Anterior cingulate cortex (tissue), 58 donors: Measurements from ENCODE around the gene SOHLH2.

ENCODE experiments used
- DNase-seq, 58 donors: peaks; one replicate each; lab custom pipeline; 2025; lab: John Stamatoyannopoulos, UW

SOHLH2 gene

GRCh38 chr13:36214163-36214921 lies at the start of gene SOHLH2:
TSS of gene SOHLH2 (minus strand) at chr13:36214556. CDS start at chr13:36214526, 30 bp downstream.
- DNase-seq, result no peak

- DNase-seq, result no peak
Measured at GRCh38 chr13:36261976-36262375, 47.6 kb upstream of the SOHLH2 start.

DNA sequence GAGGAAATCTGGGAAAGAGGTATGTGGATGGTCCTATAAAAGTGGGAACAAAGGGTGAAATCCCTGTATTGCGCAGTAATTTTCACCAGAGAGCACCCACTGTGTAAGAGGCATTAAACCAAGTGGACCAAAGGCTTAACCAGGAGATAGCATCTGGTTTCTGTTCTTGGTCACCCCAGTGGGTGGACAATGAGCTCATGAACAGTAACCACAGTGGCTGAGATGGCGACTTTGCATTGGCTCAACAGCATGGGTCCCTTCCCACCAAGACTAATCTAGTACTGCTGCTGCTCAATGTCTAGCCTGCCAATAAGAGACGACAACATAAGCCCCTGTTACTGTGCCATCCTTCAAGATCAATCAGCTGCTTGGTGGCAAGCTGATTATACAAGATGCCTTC lies 46.7 kb upstream of the SOHLH2 start:
- DNase-seq, result no peak

- DNase-seq, result no peak
Measured at GRCh38 chr13:36259361-36260137, 45.2 kb upstream of the SOHLH2 start.

- no peak for DNase-seq
Measured at GRCh38 chr13:36258831-36259230, 44.5 kb upstream of the SOHLH2 start.

DNA sequence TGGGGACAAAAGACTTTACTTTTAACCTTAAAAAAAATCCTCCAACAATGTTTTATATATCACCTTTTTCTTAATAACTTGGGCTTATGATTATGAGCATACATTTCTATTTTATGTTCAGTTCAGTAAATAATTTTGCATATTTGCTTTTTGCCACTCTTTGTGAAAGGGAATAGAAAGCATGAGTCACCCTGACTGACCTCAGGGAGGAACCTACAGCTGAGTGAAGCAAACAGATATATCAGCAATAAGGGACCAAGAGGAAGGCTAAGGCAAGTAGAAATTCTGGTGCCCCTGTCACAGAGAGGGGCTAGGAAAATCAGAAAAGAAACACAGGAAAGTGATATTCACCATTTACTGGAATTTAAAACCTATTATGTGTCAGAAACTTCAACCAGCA lies 37.2 kb upstream of the SOHLH2 start:
- DNase-seq, result no peak

- DNase-seq, result no peak
Measured at GRCh38 chr13:36251017-36251416, 36.7 kb upstream of the SOHLH2 start.

DNA sequence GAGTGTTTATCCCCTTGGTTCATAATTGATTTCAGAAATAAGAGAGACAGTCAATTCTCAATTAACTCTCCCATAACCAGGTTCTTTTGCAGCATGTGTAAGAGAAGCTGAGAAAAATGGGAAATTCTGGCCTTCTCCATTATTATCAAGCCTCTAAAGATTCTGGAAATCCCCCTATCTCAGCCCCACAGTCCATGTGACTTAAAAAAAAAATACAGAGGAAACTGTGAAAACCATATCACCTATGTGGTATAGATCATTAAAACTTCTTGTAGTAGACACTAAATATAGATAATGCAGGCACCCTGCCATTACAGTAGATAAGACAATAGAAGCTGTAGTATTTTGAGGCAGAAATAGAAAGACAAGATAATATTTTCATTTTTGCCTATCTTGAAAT lies 34.3 kb upstream of the SOHLH2 start:
- DNase-seq, result no peak

GRCh38 chr13:36244990-36245389 lies 30.6 kb upstream of the SOHLH2 start:
- no peak for DNase-seq

DNA sequence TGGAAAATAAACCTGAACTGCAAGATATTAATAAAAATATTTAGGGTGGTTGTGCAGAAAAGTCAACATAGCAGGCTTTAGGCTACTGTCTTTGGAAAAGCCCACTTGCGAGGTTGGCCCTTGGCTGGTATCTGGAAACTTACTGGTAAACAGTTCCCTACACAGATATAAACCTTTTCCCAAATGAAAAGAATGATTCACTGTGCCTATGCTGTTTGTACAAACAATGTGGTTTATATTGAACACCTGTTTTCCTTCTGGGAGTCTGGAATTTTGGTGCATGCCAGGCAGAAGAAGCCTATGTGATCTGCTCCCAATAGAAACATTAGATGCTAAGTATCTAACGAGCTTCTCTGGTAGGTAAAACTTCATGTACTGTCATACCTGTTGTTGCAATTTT lies 29.7 kb upstream of the SOHLH2 start:
- no peak for DNase-seq

DNA sequence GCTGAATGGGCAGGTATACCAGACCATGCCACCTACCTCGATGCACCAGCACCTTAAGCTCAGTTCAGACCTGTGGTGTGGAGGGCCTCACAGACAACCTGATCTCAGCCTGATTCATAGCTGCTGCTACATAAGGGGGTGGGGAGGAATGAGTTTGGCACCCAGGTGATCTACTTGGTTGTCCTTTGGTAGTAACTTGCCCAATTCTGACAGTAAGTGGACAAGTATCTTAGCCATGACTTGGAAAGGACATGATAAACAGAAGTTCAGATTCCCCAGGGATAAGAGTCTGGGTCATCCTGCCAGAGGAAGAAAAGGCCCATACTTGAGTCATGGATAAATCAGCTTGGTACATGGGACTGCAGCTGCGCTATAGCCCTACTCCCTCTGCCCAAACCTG lies 28.4 kb upstream of the SOHLH2 start:
- DNase-seq, result no peak

DNA sequence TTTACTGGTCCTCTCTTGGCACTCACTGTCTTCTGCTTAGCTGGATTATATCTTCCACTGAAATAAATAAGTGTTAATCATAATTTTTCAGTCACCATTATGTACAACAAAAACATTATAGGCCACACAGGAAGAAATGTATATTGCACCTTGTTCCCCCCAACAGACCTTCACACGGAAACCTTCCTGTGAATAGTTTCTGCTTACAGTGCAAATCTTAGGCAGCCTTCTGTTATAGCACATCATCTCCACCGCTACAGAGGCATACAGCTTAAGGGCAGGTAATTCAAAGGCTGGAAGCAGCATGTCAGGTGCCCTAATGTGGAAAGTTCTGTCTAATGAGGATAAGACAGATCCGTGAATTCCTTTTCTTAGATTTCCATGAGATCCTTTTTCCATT lies 16.9 kb upstream of the SOHLH2 start:
- DNase-seq, result no peak

GRCh38 chr13:36224730-36225129 lies 10.4 kb upstream of the SOHLH2 start:
- DNase-seq, result no peak

GRCh38 chr13:36219883-36220282 lies 5.5 kb upstream of the SOHLH2 start:
- DNase-seq, result no peak

GRCh38 chr13:36217456-36217855 lies 3.1 kb upstream of the SOHLH2 start:
- DNase-seq, result no peak

- DNase-seq, result no peak
Measured at GRCh38 chr13:36212789-36213188, 1.6 kb downstream of the SOHLH2 start.

DNA sequence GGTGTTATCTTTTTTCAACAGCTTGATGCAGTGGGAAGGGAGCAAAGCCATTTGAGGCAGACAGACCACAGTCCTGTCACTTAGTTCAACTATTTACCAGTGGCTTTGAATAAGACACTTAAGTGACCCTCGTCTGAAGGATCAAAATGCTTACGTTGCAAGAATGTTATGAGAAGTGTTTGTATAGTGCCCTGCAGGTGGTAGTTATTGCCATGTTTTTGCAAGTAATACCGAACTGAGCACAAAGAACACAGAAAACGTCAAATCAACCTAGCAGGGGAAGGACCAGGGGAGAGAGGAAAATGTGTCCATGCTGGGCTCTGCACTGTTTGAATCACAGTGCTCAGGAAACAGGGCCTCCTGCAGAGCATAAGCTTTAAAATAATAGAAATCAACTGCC lies 2.8 kb downstream of the SOHLH2 start:
- DNase-seq, result no peak

GRCh38 chr13:36210738-36211137 lies 3.6 kb downstream of the SOHLH2 start:
- DNase-seq, result no peak

- no peak for DNase-seq
Measured at GRCh38 chr13:36207672-36208071, 6.7 kb downstream of the SOHLH2 start.

- no peak for DNase-seq
Measured at GRCh38 chr13:36193151-36193855, 21.1 kb downstream of the SOHLH2 start.

GRCh38 chr13:36192166-36192565 lies 22.2 kb downstream of the SOHLH2 start:
- no peak for DNase-seq
